Measurements from ENCODE around the gene ALPK3.

ALPK3 gene

GRCh38 chr15:84828086-84828908, 11.1 kb downstream of the ALPK3 start:
- no peak overlapping the region for H3K9ac ChIP-seq (ENCODE audit: low read length)
- no peaks in the 10 kb centered on the region for H3K4me1 ChIP-seq (ENCODE audit: control insufficient read depth, low read depth, low read length)
- H3K27ac ChIP-seq (ENCODE audit: low read length) = no peak overlapping the region
- H3K36me3 ChIP-seq (ENCODE audit: control insufficient read depth, low read depth, low read length) = no peaks in the 10 kb centered on the region
- H3K9me3 ChIP-seq (ENCODE audit: control insufficient read depth, low read depth, low read length) = no peaks in the 10 kb centered on the region
- no peak overlapping the region for H3K4me3 ChIP-seq (ENCODE audit: low read length)
- no peaks in the 10 kb centered on the region for H3K27me3 ChIP-seq (ENCODE audit: control insufficient read depth, insufficient read depth, low read length)

- H3K36me3 ChIP-seq (ENCODE audit: control insufficient read depth, low read depth, low read length) = no peaks in the 10 kb centered on the region
- H3K9me3 ChIP-seq (ENCODE audit: control insufficient read depth, low read depth, low read length) = no peaks in the 10 kb centered on the region
Measured at GRCh38 chr15:84829428-84829827, 12.3 kb downstream of the ALPK3 start.

GRCh38 chr15:84830036-84830435, 12.9 kb downstream of the ALPK3 start:
- Histone ChIP-seq H3K27ac (ENCODE audit: low read length) (no peak overlapping the region), H3K9me3 (ENCODE audit: control insufficient read depth, low read depth, low read length) (no peaks in the 10 kb centered on the region), H3K4me1 (ENCODE audit: control insufficient read depth, low read depth, low read length) (no peaks in the 10 kb centered on the region), H3K36me3 (ENCODE audit: control insufficient read depth, low read depth, low read length) (no peaks in the 10 kb centered on the region), H3K4me3 (ENCODE audit: low read length) (no peak overlapping the region), H3K9ac (ENCODE audit: low read length) (no peak overlapping the region), H3K27me3 (ENCODE audit: control insufficient read depth, insufficient read depth, low read length) (no peaks in the 10 kb centered on the region)

More at GRCh38 chr15:84829428-84829827, 12.3 kb downstream of the ALPK3 start:
- Histone ChIP-seq H3K27me3 (ENCODE audit: control insufficient read depth, insufficient read depth, low read length) (no peaks in the 10 kb centered on the region), H3K4me1 (ENCODE audit: control insufficient read depth, low read depth, low read length) (no peaks in the 10 kb centered on the region), H3K4me3 (ENCODE audit: low read length) (no peak overlapping the region), H3K9ac (ENCODE audit: low read length) (no peak overlapping the region), H3K27ac (ENCODE audit: low read length) (no peak overlapping the region)

- no peak overlapping the region for H3K9ac ChIP-seq (ENCODE audit: low read length)
- H3K4me3 ChIP-seq (ENCODE audit: low read length) = no peak overlapping the region
- H3K36me3 ChIP-seq (ENCODE audit: control insufficient read depth, low read depth, low read length) = no peaks in the 10 kb centered on the region
- no peaks in the 10 kb centered on the region for H3K27me3 ChIP-seq (ENCODE audit: control insufficient read depth, insufficient read depth, low read length)
- no peaks in the 10 kb centered on the region for H3K9me3 ChIP-seq (ENCODE audit: control insufficient read depth, low read depth, low read length)
- no peaks in the 10 kb centered on the region for H3K4me1 ChIP-seq (ENCODE audit: control insufficient read depth, low read depth, low read length)
- no peak overlapping the region for H3K27ac ChIP-seq (ENCODE audit: low read length)
Measured at GRCh38 chr15:84831028-84831427, 13.9 kb downstream of the ALPK3 start.

GRCh38 chr15:84831613-84832012, 14.5 kb downstream of the ALPK3 start:
- no peaks in the 10 kb centered on the region for H3K9me3 ChIP-seq (ENCODE audit: control insufficient read depth, low read depth, low read length)
- no peaks in the 10 kb centered on the region for H3K4me1 ChIP-seq (ENCODE audit: control insufficient read depth, low read depth, low read length)
- no peaks in the 10 kb centered on the region for H3K27me3 ChIP-seq (ENCODE audit: control insufficient read depth, insufficient read depth, low read length)
- H3K36me3 ChIP-seq (ENCODE audit: control insufficient read depth, low read depth, low read length) = no peaks in the 10 kb centered on the region
- H3K4me3 ChIP-seq (ENCODE audit: low read length) = no peak overlapping the region
- H3K9ac ChIP-seq (ENCODE audit: low read length) = no peak overlapping the region
- H3K27ac ChIP-seq (ENCODE audit: low read length) = no peak overlapping the region

GRCh38 chr15:84832448-84833040, 15.4 kb downstream of the ALPK3 start:
- no peak overlapping the region for H3K4me3 ChIP-seq (ENCODE audit: low read length)
- H3K27ac ChIP-seq (ENCODE audit: low read length) = no peak overlapping the region
- H3K36me3 ChIP-seq (ENCODE audit: control insufficient read depth, low read depth, low read length) = no peaks in the 10 kb centered on the region
- H3K9me3 ChIP-seq (ENCODE audit: control insufficient read depth, low read depth, low read length) = no peaks in the 10 kb centered on the region
- no peak overlapping the region for H3K9ac ChIP-seq (ENCODE audit: low read length)
- no peaks in the 10 kb centered on the region for H3K27me3 ChIP-seq (ENCODE audit: control insufficient read depth, insufficient read depth, low read length)
- no peaks in the 10 kb centered on the region for H3K4me1 ChIP-seq (ENCODE audit: control insufficient read depth, low read depth, low read length)

GRCh38 chr15:84833447-84834228, 16.5 kb downstream of the ALPK3 start:
- Histone ChIP-seq H3K9ac (ENCODE audit: low read length) (no peak overlapping the region), H3K9me3 (ENCODE audit: control insufficient read depth, low read depth, low read length) (no peaks in the 10 kb centered on the region), H3K27me3 (ENCODE audit: control insufficient read depth, insufficient read depth, low read length) (no peaks in the 10 kb centered on the region), H3K27ac (ENCODE audit: low read length) (no peak overlapping the region), H3K36me3 (ENCODE audit: control insufficient read depth, low read depth, low read length) (no peaks in the 10 kb centered on the region), H3K4me3 (ENCODE audit: low read length) (no peak overlapping the region), H3K4me1 (ENCODE audit: control insufficient read depth, low read depth, low read length) (no peaks in the 10 kb centered on the region)

GRCh38 chr15:84834229-84834955, 17.2 kb downstream of the ALPK3 start:
- Histone ChIP-seq H3K9me3 (ENCODE audit: control insufficient read depth, low read depth, low read length) (no peaks in the 10 kb centered on the region), H3K9ac (ENCODE audit: low read length) (no peak overlapping the region), H3K27ac (ENCODE audit: low read length) (no peak overlapping the region), H3K36me3 (ENCODE audit: control insufficient read depth, low read depth, low read length) (no peaks in the 10 kb centered on the region), H3K4me1 (ENCODE audit: control insufficient read depth, low read depth, low read length) (no peaks in the 10 kb centered on the region), H3K27me3 (ENCODE audit: control insufficient read depth, insufficient read depth, low read length) (no peaks in the 10 kb centered on the region), H3K4me3 (ENCODE audit: low read length) (no peak overlapping the region)

GRCh38 chr15:84834969-84835368, 17.8 kb downstream of the ALPK3 start:
- Histone ChIP-seq H3K4me1 (ENCODE audit: control insufficient read depth, low read depth, low read length) (no peaks in the 10 kb centered on the region), H3K27me3 (ENCODE audit: control insufficient read depth, insufficient read depth, low read length) (no peaks in the 10 kb centered on the region), H3K9ac (ENCODE audit: low read length) (no peak overlapping the region), H3K9me3 (ENCODE audit: control insufficient read depth, low read depth, low read length) (no peaks in the 10 kb centered on the region), H3K4me3 (ENCODE audit: low read length) (no peak overlapping the region), H3K27ac (ENCODE audit: low read length) (no peak overlapping the region), H3K36me3 (ENCODE audit: control insufficient read depth, low read depth, low read length) (no peaks in the 10 kb centered on the region)

GRCh38 chr15:84835661-84836337, 18.6 kb downstream of the ALPK3 start:
- no peaks in the 10 kb centered on the region for H3K36me3 ChIP-seq (ENCODE audit: control insufficient read depth, low read depth, low read length)
- H3K9ac ChIP-seq (ENCODE audit: low read length) = no peak overlapping the region
- no peak overlapping the region for H3K27ac ChIP-seq (ENCODE audit: low read length)
- no peaks in the 10 kb centered on the region for H3K4me1 ChIP-seq (ENCODE audit: control insufficient read depth, low read depth, low read length)
- no peaks in the 10 kb centered on the region for H3K9me3 ChIP-seq (ENCODE audit: control insufficient read depth, low read depth, low read length)
- H3K27me3 ChIP-seq (ENCODE audit: control insufficient read depth, insufficient read depth, low read length) = no peaks in the 10 kb centered on the region
- no peak overlapping the region for H3K4me3 ChIP-seq (ENCODE audit: low read length)

GRCh38 chr15:84836844-84837243, 19.7 kb downstream of the ALPK3 start:
- H3K9ac ChIP-seq (ENCODE audit: low read length) = no peak overlapping the region
- H3K4me3 ChIP-seq (ENCODE audit: low read length) = no peak overlapping the region
- H3K9me3 ChIP-seq (ENCODE audit: control insufficient read depth, low read depth, low read length) = no peaks in the 10 kb centered on the region
- no peaks in the 10 kb centered on the region for H3K27me3 ChIP-seq (ENCODE audit: control insufficient read depth, insufficient read depth, low read length)
- H3K27ac ChIP-seq (ENCODE audit: low read length) = no peak overlapping the region
- no peaks in the 10 kb centered on the region for H3K4me1 ChIP-seq (ENCODE audit: control insufficient read depth, low read depth, low read length)
- no peaks in the 10 kb centered on the region for H3K36me3 ChIP-seq (ENCODE audit: control insufficient read depth, low read depth, low read length)

Data from iPS-18a (cell line).